Suprapubic skin (tissue), 4 donors: ENCODE results near the gene LAMB2. TPM values are rescaled to one million over a fixed set of nuclear protein-coding genes. Genes with fewer than 3 reads are reported as not detected.
A peak's percentile ranks its signal among the peaks of the same experiment; 100 is the strongest.

ENCODE experiments used
- DNase-seq, 2 donors: peaks; one replicate each; pipeline ENCODE4 v3.0.0-alpha.2; 2019; ENCODE audit warnings: low spot score in 2 of 2
- H3K27ac ChIP-seq: fragments of 200-600 bp; sonication (generic); one replicate; pipeline ENCODE4 v1.5.1; 2019
- H3K27me3 ChIP-seq: fragments of 200-600 bp; sonication (generic); one replicate; pipeline ENCODE4 v1.5.1; 2019
- H3K36me3 ChIP-seq: fragments of 200-600 bp; sonication (generic); one replicate; pipeline ENCODE4 v1.5.1; 2019
- H3K4me1 ChIP-seq: fragments of 200-600 bp; sonication (generic); one replicate; pipeline ENCODE4 v1.5.1; 2019
- H3K4me3 ChIP-seq: fragments of 200-600 bp; sonication (generic); one replicate; pipeline ENCODE4 v1.5.1; 2019; ENCODE audit warnings: mild to moderate bottlenecking
- H3K9me3 ChIP-seq: fragments of 200-600 bp; sonication (generic); one replicate; pipeline ENCODE4 v1.5.1; 2019
- EP300 ChIP-seq: sonication (generic); formaldehyde crosslinking; IDR thresholded peaks from one replicate; pipeline ENCODE4 v1.6.1; 2017; ENCODE audit warnings: antibody characterized with exemption
- POLR2A ChIP-seq, 2 donors: fragments of 450-650 bp; IDR thresholded peaks; one replicate each; pipeline ENCODE4 v1.6.1; 2017; ENCODE audit warnings: antibody characterized with exemption in 2 of 2, mild to moderate bottlenecking in 2 of 2, moderate library complexity in 2 of 2
- POLR2AphosphoS5 ChIP-seq, 3 donors: sonication (generic); formaldehyde crosslinking; IDR thresholded peaks; one replicate each; pipeline ENCODE4 v1.6.1; 2017; ENCODE audit warnings: antibody characterized with exemption in 3 of 3
- WGBS: methylation state at CpG from one replicate; pipeline ENCODE4 v1.1.5; 2018; 5-methylcytosine and 5-hydroxymethylcytosine counted together
- total RNA-seq, 4 donors: library from RNA; depleted of rRNA; stranded (reverse); fragments of >200 nt; gene quantifications; one replicate each; pipeline ENCODE4 v1.1.0, GENCODE V29; 2016
- TF ChIP-seq, protein P1 (sequence below), 2 donors: fragments of 200-600 bp in 1 of 2; fragments of 450-650 bp in 1 of 2; sonication (generic) in 1 of 2; IDR thresholded peaks; one replicate each; pipeline ENCODE4 v1.5.1; 2016 to 2019; ENCODE audit warnings: antibody characterized with exemption in 2 of 2, mild to moderate bottlenecking in 1 of 2, moderate library complexity in 1 of 2

Gene LAMB2
- total RNA-seq, result 100 to 1,000 TPM; 333 to 563 (median 501) TPM

DNA sequence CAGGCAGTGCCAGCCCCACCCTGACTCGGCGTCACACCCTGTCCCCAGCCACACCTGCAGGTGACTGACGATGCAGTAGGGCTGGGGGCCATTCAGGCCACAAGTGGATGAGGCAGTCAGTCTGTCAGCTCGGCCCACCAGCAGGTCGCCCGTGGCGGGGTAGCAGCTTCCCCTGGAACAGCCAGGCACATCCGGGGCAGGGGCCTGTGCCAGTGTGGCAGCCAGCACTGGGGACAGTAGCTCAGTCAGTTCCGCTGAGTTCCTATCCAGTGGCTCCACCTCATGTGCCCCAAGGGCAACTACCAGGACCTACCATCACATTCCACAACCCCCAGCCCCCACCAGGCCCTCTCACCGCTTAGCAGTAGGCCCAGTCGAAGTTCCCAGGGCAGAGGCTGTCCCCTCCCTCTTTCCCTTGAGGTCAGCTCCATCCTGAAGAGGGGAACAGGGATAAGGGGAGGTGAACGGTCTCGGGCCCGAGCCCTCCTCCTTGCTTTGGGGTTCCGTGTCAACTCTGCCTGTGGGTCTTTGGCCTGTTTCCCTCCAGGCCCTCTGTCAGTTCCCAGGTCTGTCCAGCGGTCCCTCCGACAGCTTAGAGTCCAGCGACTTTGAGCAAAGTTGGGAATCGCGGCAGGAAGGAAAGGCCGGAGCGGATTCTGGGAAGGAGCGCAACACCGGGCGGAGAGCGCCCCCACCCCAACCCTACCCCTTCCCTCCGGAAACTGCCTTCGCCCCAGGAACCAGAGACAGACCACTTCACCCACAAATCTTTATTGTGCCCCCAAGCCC is at the start of gene LAMB2:
TSS of gene LAMB2 (minus strand) at position 614 of the 789 bp plus-strand sequence. CDS start at position 431, 183 bp downstream.
- DNase-seq, result peak; percentile 84 to 88
- peaks cover 44% of the 10 kb centered on the region for H3K4me1 ChIP-seq
- WGBS, result 15% methylated on average over 26 of the region's 28 CpGs

DNA sequence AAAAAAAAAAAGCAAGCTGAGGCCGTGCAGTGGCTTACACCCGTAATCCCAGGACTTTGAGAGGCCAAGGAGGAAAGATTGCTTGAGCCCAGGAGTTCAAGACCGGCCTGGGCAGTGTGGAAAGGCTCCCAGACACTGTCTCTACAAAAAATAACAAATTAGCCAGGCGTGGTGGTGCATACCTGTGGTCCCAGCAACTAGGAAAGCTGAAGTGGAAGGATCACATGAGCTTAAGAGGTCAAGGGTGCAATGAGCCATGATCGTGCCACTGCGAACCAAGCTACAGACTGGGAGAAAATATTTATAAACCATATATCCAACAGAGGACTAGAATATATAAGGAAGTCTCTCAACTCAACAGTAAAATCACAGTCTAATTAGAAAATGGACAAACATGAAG is 48.5 kb upstream of the LAMB2 start:
- no peaks in the 10 kb centered on the region for H3K4me1 ChIP-seq
- no peak for TF ChIP-seq POLR2AphosphoS5 (IDR thresholded peaks at IDR 0.05)
- TF ChIP-seq, protein P1, sequence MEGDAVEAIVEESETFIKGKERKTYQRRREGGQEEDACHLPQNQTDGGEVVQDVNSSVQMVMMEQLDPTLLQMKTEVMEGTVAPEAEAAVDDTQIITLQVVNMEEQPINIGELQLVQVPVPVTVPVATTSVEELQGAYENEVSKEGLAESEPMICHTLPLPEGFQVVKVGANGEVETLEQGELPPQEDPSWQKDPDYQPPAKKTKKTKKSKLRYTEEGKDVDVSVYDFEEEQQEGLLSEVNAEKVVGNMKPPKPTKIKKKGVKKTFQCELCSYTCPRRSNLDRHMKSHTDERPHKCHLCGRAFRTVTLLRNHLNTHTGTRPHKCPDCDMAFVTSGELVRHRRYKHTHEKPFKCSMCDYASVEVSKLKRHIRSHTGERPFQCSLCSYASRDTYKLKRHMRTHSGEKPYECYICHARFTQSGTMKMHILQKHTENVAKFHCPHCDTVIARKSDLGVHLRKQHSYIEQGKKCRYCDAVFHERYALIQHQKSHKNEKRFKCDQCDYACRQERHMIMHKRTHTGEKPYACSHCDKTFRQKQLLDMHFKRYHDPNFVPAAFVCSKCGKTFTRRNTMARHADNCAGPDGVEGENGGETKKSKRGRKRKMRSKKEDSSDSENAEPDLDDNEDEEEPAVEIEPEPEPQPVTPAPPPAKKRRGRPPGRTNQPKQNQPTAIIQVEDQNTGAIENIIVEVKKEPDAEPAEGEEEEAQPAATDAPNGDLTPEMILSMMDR (IDR thresholded peaks at IDR 0.05), result no peak
- no peak for TF ChIP-seq POLR2A (IDR thresholded peaks at IDR 0.05)
- no peak for TF ChIP-seq EP300
- no peaks in the 10 kb centered on the region for H3K27me3 ChIP-seq
- no peaks in the 10 kb centered on the region for H3K9me3 ChIP-seq
- peaks cover 15% of the 10 kb centered on the region for H3K36me3 ChIP-seq
- WGBS, result 74% methylated on average over 6 of the region's 6 CpGs
- DNase-seq, result no peak
- no peak overlapping the region for H3K4me3 ChIP-seq
- no peak overlapping the region for H3K27ac ChIP-seq

More for the DNA sequence above, at the start of gene LAMB2:
- TF ChIP-seq POLR2AphosphoS5 (IDR thresholded peaks at IDR 0.05), result peak in 1 of 3 donors; percentile 23
- TF ChIP-seq, protein P1 (IDR thresholded peaks at IDR 0.05), result no peak
- peak in 1 of 2 donors; percentile 26 for TF ChIP-seq POLR2A (IDR thresholded peaks at IDR 0.05)
- peaks cover 13% of the 10 kb centered on the region for H3K36me3 ChIP-seq
- peak within 1 kb of the TSS; percentile 87 for H3K27ac ChIP-seq
- no peaks in the 10 kb centered on the region for H3K27me3 ChIP-seq
- H3K4me3 ChIP-seq, result peak within 1 kb of the TSS; percentile 73
- no peaks in the 10 kb centered on the region for H3K9me3 ChIP-seq

DNA sequence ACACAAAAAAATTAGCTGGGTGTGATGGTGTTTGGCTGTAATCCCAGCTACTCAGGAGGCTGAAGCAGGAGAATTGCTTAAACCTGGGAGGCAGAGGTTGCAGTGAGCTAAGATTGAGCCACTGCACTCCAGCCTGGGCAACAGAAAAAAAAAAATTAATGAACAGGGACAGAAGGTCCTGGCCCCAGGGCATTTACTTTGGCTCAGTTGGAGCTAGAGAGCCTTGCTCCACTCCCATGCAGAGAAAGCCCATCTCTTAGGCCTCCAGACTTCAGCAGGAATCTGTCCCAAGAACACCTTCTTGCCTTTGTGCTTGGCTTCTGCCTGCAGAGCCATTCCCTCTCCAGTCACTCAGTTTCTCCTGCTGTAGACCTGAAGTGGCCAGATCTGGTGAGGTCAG is 47.3 kb upstream of the LAMB2 start:
- Histone ChIP-seq H3K27me3 (no peaks in the 10 kb centered on the region), H3K36me3 (peaks cover 27% of the 10 kb centered on the region), H3K4me3 (no peak overlapping the region), H3K27ac (no peak overlapping the region), H3K4me1 (no peaks in the 10 kb centered on the region), H3K9me3 (no peaks in the 10 kb centered on the region)
- no peak for DNase-seq
- TF ChIP-seq, protein P1 (IDR thresholded peaks at IDR 0.05), result no peak
- no peak for TF ChIP-seq POLR2AphosphoS5 (IDR thresholded peaks at IDR 0.05)
- no peak for TF ChIP-seq EP300
- no peak for TF ChIP-seq POLR2A (IDR thresholded peaks at IDR 0.05)

DNA sequence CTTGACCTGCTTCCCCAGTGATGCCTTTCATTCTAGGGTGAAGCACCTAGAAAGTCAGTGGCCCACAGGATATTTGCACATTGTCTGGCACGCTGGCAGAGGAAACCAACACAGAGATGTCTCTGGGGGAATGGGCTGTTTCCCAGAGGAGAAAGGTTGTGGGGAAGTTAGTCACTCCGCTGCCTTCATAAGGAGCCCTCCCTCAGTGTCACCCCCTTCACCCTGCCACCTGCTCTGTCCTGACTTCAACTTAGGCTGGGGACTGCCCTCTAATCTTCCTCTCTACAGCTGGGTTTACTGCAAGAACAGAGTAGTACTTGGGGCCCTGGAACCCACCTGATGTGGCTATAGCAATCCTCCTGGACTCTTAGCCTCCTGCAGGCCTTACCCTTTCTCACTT is 44.2 kb upstream of the LAMB2 start:
- DNase-seq, result no peak
- peaks cover 27% of the 10 kb centered on the region for H3K4me1 ChIP-seq
- no peak overlapping the region for H3K4me3 ChIP-seq
- WGBS, result 50% methylated on average over 2 of the region's 2 CpGs
- TF ChIP-seq EP300 (no peak), POLR2A (IDR thresholded peaks at IDR 0.05) (no peak), POLR2AphosphoS5 (IDR thresholded peaks at IDR 0.05) (no peak)
- TF ChIP-seq, protein P1 (IDR thresholded peaks at IDR 0.05), result no peak
- H3K36me3 ChIP-seq, result peaks cover 39% of the 10 kb centered on the region
- H3K27me3 ChIP-seq, result no peaks in the 10 kb centered on the region
- no peaks in the 10 kb centered on the region for H3K9me3 ChIP-seq
- no peak overlapping the region for H3K27ac ChIP-seq

DNA sequence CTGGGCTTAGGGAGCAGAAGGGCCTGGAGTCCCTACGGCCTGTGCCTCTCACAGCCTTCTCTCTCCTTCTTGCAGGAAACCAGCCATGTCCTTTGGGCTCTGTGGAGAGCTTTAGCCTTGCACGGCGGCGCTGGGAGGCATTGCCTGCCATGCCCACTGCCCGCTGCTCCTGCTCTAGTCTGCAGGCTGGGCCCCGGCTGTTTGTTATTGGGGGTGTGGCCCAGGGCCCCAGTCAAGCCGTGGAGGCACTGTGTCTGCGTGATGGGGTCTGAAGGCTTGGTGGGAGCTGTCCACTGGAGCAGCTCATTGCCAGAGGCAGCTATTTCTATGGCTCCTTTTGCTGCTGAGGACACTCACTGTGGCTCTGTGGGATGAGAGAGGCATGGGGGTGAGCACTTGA is 42.7 kb upstream of the LAMB2 start:
- 66% methylated on average over 3 of the region's 8 CpGs for WGBS
- Histone ChIP-seq H3K27ac (no peak overlapping the region), H3K27me3 (no peaks in the 10 kb centered on the region), H3K4me1 (peaks cover 38% of the 10 kb centered on the region), H3K9me3 (no peaks in the 10 kb centered on the region), H3K4me3 (no peak overlapping the region), H3K36me3 (peaks cover 39% of the 10 kb centered on the region)
- no peak for DNase-seq
- TF ChIP-seq EP300, result no peak
- no peak for TF ChIP-seq POLR2A (IDR thresholded peaks at IDR 0.05)
- TF ChIP-seq POLR2AphosphoS5 (IDR thresholded peaks at IDR 0.05), result no peak
- TF ChIP-seq, protein P1 (IDR thresholded peaks at IDR 0.05), result no peak
